H1 (cell line): Measurements from ENCODE around the gene SLX4. TPM values are rescaled to one million over a fixed set of nuclear protein-coding genes. Genes with fewer than 3 reads are reported as not detected.

ENCODE experiments used
- CTCF ChIA-PET: fragments of 300-600 bp; sonication (Branson Sonifier 250); formaldehyde crosslinking; loops from one replicate; lab custom pipeline; 2021; ENCODE audit not compliant: partially characterized antibody; lab: Charles Lee
- POLR2A ChIA-PET: fragments of 300-600 bp; sonication (Branson Sonifier 250); formaldehyde crosslinking; loops from one replicate; lab custom pipeline; 2021; ENCODE audit warnings: inconsistent platforms; ENCODE audit not compliant: partially characterized antibody; lab: Charles Lee
- DNase-seq, 2 experiments: peaks; one replicate each; pipeline versions ENCODE4 v3.0.0 to v3.0.0-alpha.2; 2010 to 2022; ENCODE audit warnings: low spot score in 2 of 2, low read depth in 1 of 2, mixed read lengths in 1 of 2
- FAIRE-seq: peaks from 2 replicates; lab custom pipeline; 2011; peaks lifted over from hg19 to GRCh38; lab: Jason Lieb, UNC
- H2AFZ ChIP-seq: 2 replicates; pipeline ENCODE4 v1.8.1; 2012; ENCODE audit warnings: low read length, inconsistent platforms
- H2AK5ac ChIP-seq: 2 replicates; pipeline ENCODE4 v1.6.1; 2013; ENCODE audit warnings: low read depth, low read length
- H2BK120ac ChIP-seq: replicated peaks from 2 replicates; pipeline ENCODE3; 2013; ENCODE audit warnings: low read depth, low read length, inconsistent platforms
- H2BK12ac ChIP-seq: 2 replicates; pipeline ENCODE4 v1.6.1; 2013; ENCODE audit warnings: low read depth, low read length
- H2BK15ac ChIP-seq: 2 replicates; pipeline ENCODE4 v1.6.1; 2013; ENCODE audit warnings: low read length
- H2BK20ac ChIP-seq: 2 replicates; pipeline ENCODE4 v1.6.1; 2013; ENCODE audit warnings: low read length
- H2BK5ac ChIP-seq: 2 replicates; pipeline ENCODE4 v1.6.1; 2013; ENCODE audit warnings: low read depth, low read length
- H3K14ac ChIP-seq: 2 replicates; pipeline ENCODE4 v1.6.1; 2013; ENCODE audit warnings: inconsistent platforms; ENCODE audit not compliant: insufficient read length
- H3K18ac ChIP-seq: 2 replicates; pipeline ENCODE4 v1.6.1; 2013; ENCODE audit warnings: low read length; ENCODE audit errors: extremely low read depth
- H3K23ac ChIP-seq: 2 replicates; pipeline ENCODE4 v1.6.1; 2013; ENCODE audit warnings: inconsistent platforms; ENCODE audit not compliant: insufficient read length
- H3K23me2 ChIP-seq: 2 replicates; pipeline ENCODE4 v1.6.1; 2013; ENCODE audit warnings: low read depth, low read length
- H3K27ac ChIP-seq: 2 replicates; pipeline ENCODE4 v1.6.1; 2011; ENCODE audit warnings: low read depth, low read length, inconsistent platforms
- H3K27me3 ChIP-seq, 4 experiments: replicated peaks in 1 of 4; 1 replicate in 1 of 4; 2 replicates in 3 of 4; pipeline versions ENCODE4 v1.6.1 to v1.8.1; 2011 to 2013; ENCODE audit warnings: low read length in 3 of 4, mild to moderate bottlenecking in 3 of 4, inconsistent platforms in 2 of 4, mixed read lengths in 2 of 4, moderate library complexity in 1 of 4; ENCODE audit not compliant: control insufficient read depth in 3 of 4, insufficient read depth in 3 of 4; ENCODE audit errors: extremely low read depth in 1 of 4
- H3K36me3 ChIP-seq, 4 experiments: 2 replicates each; pipeline versions ENCODE4 v1.6.1 to v1.8.1; 2011 to 2013; ENCODE audit warnings: mild to moderate bottlenecking in 4 of 4, low read length in 3 of 4, moderate library complexity in 2 of 4, control low read depth in 1 of 4, inconsistent platforms in 1 of 4; ENCODE audit not compliant: insufficient read depth in 4 of 4, control insufficient read depth in 2 of 4
- H3K4ac ChIP-seq: replicated peaks from 2 replicates; pipeline ENCODE3; 2013; ENCODE audit warnings: low read length, low read depth, mixed read lengths, inconsistent platforms; ENCODE audit not compliant: insufficient read length
- H3K4me1 ChIP-seq, 4 experiments: replicated peaks in 1 of 4; 1 replicate in 1 of 4; 2 replicates in 3 of 4; pipeline versions ENCODE4 v1.6.1 to v1.8.1; 2011 to 2013; ENCODE audit warnings: low read length in 3 of 4, inconsistent platforms in 2 of 4, mixed read lengths in 1 of 4; ENCODE audit not compliant: insufficient read depth in 4 of 4, control insufficient read depth in 3 of 4
- H3K4me2 ChIP-seq, 2 experiments: 2 replicates each; pipeline versions ENCODE4 v1.6.1 to v1.8.1; 2011 to 2013; ENCODE audit warnings: low read depth in 2 of 2, low read length in 2 of 2, control low read depth in 1 of 2, inconsistent platforms in 1 of 2, mild to moderate bottlenecking in 1 of 2; ENCODE audit not compliant: insufficient read depth in 1 of 2
- H3K4me3 ChIP-seq, 4 experiments: fragments of 200-600, 300-600 bp in 1 of 4; sonication (generic), shearing (Covaris generic), sonication (Bioruptor Twin) in 1 of 4; 2 replicates each; pipeline versions ENCODE4 v1.5.1 to v1.8.1; 2011 to 2016; ENCODE audit warnings: low read length in 4 of 4, low read depth in 3 of 4, control low read depth in 2 of 4, inconsistent platforms in 2 of 4, mild to moderate bottlenecking in 2 of 4, mixed read lengths in 1 of 4, moderate library complexity in 1 of 4; ENCODE audit not compliant: insufficient read depth in 2 of 4; ENCODE audit errors: extremely low read depth in 1 of 4
- H3K56ac ChIP-seq: replicated peaks from 2 replicates; pipeline ENCODE3; 2013; ENCODE audit warnings: low read depth, mild to moderate bottlenecking, mixed read lengths, low read length, inconsistent platforms; ENCODE audit not compliant: insufficient read length
- H3K79me1 ChIP-seq: 2 replicates; pipeline ENCODE4 v1.6.1; 2013; ENCODE audit warnings: low read depth, low read length, control low read depth
- H3K79me2 ChIP-seq, 2 experiments: 2 replicates each; pipeline versions ENCODE4 v1.6.1 to v1.8.1; 2012 to 2013; ENCODE audit warnings: low read length in 2 of 2, mild to moderate bottlenecking in 2 of 2, inconsistent platforms in 1 of 2; ENCODE audit not compliant: insufficient read depth in 2 of 2, control insufficient read depth in 1 of 2
- H3K9ac ChIP-seq, 4 experiments: replicated peaks in 1 of 4; 1 replicate in 1 of 4; 2 replicates in 3 of 4; pipeline versions ENCODE4 v1.6.1 to v1.8.1; 2011 to 2013; ENCODE audit warnings: low read depth in 3 of 4, low read length in 3 of 4, control low read depth in 2 of 4, mild to moderate bottlenecking in 2 of 4, moderate library complexity in 2 of 4, inconsistent platforms in 1 of 4; ENCODE audit errors: extremely low read depth in 1 of 4
- H3K9me3 ChIP-seq, 2 experiments: 2 replicates each; pipeline versions ENCODE4 v1.6.1 to v1.8.1; 2012 to 2013; ENCODE audit warnings: mild to moderate bottlenecking in 2 of 2, moderate library complexity in 2 of 2, control low read depth in 1 of 2, inconsistent platforms in 1 of 2, low read depth in 1 of 2, low read length in 1 of 2, mixed read lengths in 1 of 2; ENCODE audit not compliant: insufficient read depth in 2 of 2
- H4K20me1 ChIP-seq, 2 experiments: replicated peaks in 1 of 2; 2 replicates each; pipeline versions ENCODE3 to v1.8.1; 2011 to 2013; ENCODE audit warnings: inconsistent platforms in 2 of 2, low read length in 2 of 2, mild to moderate bottlenecking in 1 of 2; ENCODE audit not compliant: insufficient read depth in 2 of 2, control insufficient read depth in 1 of 2
- H4K5ac ChIP-seq: 2 replicates; pipeline ENCODE4 v1.6.1; 2013; ENCODE audit warnings: low read length, low read depth, mixed read lengths, inconsistent platforms; ENCODE audit not compliant: insufficient read length
- H4K8ac ChIP-seq: 2 replicates; pipeline ENCODE4 v1.8.0; 2013; ENCODE audit warnings: mild to moderate bottlenecking, moderate library complexity, low read length, inconsistent platforms; ENCODE audit not compliant: insufficient read depth; ENCODE audit errors: extremely low read depth
- H4K91ac ChIP-seq: replicated peaks from 2 replicates; pipeline ENCODE3; 2013; ENCODE audit warnings: low read length, mixed read lengths, inconsistent platforms; ENCODE audit not compliant: insufficient read length
- ASH2L ChIP-seq: fragments of 200-600, 300-600 bp; sonication (generic); IDR thresholded peaks from one replicate; pipeline ENCODE4 v1.7.1; 2017; ENCODE audit warnings: low read length
- BRCA1 ChIP-seq: IDR thresholded peaks from 2 replicates; pipeline ENCODE4 v1.6.1; 2012; ENCODE audit warnings: low read depth, low read length, improper control_type of control experiment
- GTF2F1 ChIP-seq: IDR thresholded peaks from 2 replicates; pipeline ENCODE4 v1.6.1; 2012; ENCODE audit warnings: low read depth, low read length, improper control_type of control experiment, borderline replicate concordance
- JUN ChIP-seq: IDR thresholded peaks from 2 replicates; pipeline ENCODE4 v1.6.1; 2011; ENCODE audit warnings: low read depth, mild to moderate bottlenecking, improper control_type of control experiment, low read length
- MAFK ChIP-seq: IDR thresholded peaks from 2 replicates; pipeline ENCODE4 v1.6.1; 2012; ENCODE audit warnings: low read depth, mild to moderate bottlenecking, improper control_type of control experiment, low read length
- SAP30 ChIP-seq: fragments of 300-600 bp; sonication (generic); IDR thresholded peaks from 2 replicates; pipeline ENCODE4 v1.7.1; 2012; ENCODE audit warnings: low read length, moderate library complexity, mild to moderate bottlenecking, inconsistent platforms; ENCODE audit not compliant: insufficient read depth, insufficient replicate concordance
- SP4 ChIP-seq: IDR thresholded peaks from 2 replicates; pipeline ENCODE4 v1.6.1; 2012; ENCODE audit warnings: low read length, inconsistent platforms
- TAF7 ChIP-seq: optimal IDR thresholded peaks from 2 replicates; pipeline ENCODE3; 2011; ENCODE audit warnings: low read depth, mild to moderate bottlenecking, inconsistent platforms, low read length, moderate library complexity, borderline replicate concordance
- TCF12 ChIP-seq: IDR thresholded peaks from 2 replicates; pipeline ENCODE4 v1.6.1; 2011; ENCODE audit warnings: low read depth, mild to moderate bottlenecking, low read length
- YY1 ChIP-seq: IDR thresholded peaks from 2 replicates; pipeline ENCODE4 v1.6.1; 2011; ENCODE audit warnings: low read depth, mild to moderate bottlenecking, low read length
- WGBS, 2 experiments: shearing (Covaris generic) in 1 of 2; methylation state at CpG; one replicate each; pipeline versions ENCODE4 v1.1.6 to v1.1.7; 2013 to 2015; ENCODE audit warnings: low lambda C conversion rate in 2 of 2, mixed read lengths in 2 of 2, inconsistent platforms in 1 of 2, low coverage in 1 of 2, missing lambda C conversion rate in 1 of 2; ENCODE audit not compliant: insufficient replicate concordance in 2 of 2, insufficient coverage in 1 of 2, insufficient read length in 1 of 2; ENCODE audit errors: extremely low coverage in 1 of 2, missing lambda C conversion rate in 1 of 2; 5-methylcytosine and 5-hydroxymethylcytosine counted together
- polyA plus RNA-seq, 7 experiments: library from polyadenylated mRNA; depleted of rRNA in 3 of 7; stranded (reverse) in 5 of 7; unstranded in 2 of 7; fragments of >200 nt in 5 of 7; fragments of 200-250 nt in 2 of 7; gene quantifications; 1 replicate in 5 of 7; 2 replicates in 1 of 7; 4 replicates in 1 of 7; pipeline versions ENCODE4 v1.2.1 to v1.2.3, GENCODE V29; 2011 to 2013; ENCODE audit warnings: missing spikeins in 2 of 7, mixed read lengths in 2 of 7
- total RNA-seq: library from RNA; stranded (reverse); fragmentation: NEBNext Ultra II Directional; extraction: Animal tissue kit (Norgen Biotek cat#: 25700); gene quantifications from 2 replicates; pipeline ENCODE4 v1.2.1, GENCODE V29; 2021

The SLX4 gene
- total and polyA plus RNA-seq, 2 of the 8 experiments (the other 6 are each of a cell fraction or from before 2014, with no cell fraction given), result 4.4 to 11.4 TPM

DNA sequence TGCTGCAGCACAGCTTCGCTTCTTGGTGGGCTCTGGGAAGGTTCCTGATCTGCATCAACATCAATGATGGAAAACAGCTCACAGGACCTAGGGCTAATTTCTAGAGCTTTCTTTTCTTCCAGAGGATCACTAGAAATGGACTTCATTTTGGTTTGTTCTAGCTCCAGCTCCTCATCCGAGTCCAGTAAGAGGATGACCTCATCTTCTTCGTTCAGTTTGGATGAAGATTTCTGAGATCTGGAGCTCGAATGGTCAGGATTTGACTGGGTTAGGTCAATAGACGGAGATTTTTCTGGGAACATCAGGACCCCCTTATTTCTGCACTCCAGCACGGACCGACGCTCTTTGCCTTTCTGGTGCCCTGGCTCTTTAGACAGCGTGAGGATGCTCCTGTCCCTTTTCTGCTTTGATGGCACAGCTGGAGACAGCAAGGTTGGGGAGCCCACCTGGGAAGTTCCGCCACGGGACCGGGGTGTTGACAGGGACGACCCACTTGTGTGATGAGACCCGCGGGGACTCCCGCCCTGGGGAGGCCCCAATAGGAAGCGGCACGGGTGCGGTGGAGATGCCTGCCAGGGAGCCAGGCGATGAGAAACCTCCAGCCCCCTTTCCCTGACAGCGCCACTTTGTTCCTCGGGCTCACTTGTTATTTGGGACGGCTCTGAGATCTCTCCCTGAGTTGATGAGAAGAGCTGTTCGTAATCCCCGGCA, 21.3 kb downstream of the SLX4 start:
- H3K36me3 ChIP-seq, result peaks cover 0 to 12% (median 4%) of the 10 kb centered on the region in 4 experiments; a peak in 4 of 8 replicates
- H3K9me3 ChIP-seq, result no peaks in the 10 kb centered on the region
- no peak overlapping the region for H3K4ac ChIP-seq
- H4K20me1 ChIP-seq, result no peaks in the 10 kb centered on the region
- H2AFZ ChIP-seq, result no peak overlapping the region
- no peak overlapping the region for H3K9ac ChIP-seq
- H3K27ac ChIP-seq, result no peak overlapping the region
- no peak overlapping the region for H3K4me3 ChIP-seq
- H3K4me1 ChIP-seq, result peaks cover 0 to 4% (median 2%) of the 10 kb centered on the region in 4 experiments; a peak in 2 of 7 replicates
- H3K14ac ChIP-seq, result no peak overlapping the region
- H2BK12ac ChIP-seq, result no peak overlapping the region
- H3K23ac ChIP-seq, result no peak overlapping the region
- H4K91ac ChIP-seq, result no peak overlapping the region
- H4K5ac ChIP-seq, result no peak overlapping the region
- FAIRE-seq, result no peak
- H2BK120ac ChIP-seq, result no peak overlapping the region
- no peaks in the 10 kb centered on the region for H3K79me2 ChIP-seq
- no peak for DNase-seq
- no peak overlapping the region for H2AK5ac ChIP-seq
- TF ChIP-seq JUN (no peak), SP4 (no peak), TCF12 (no peak), BRCA1 (no peak), YY1 (no peak), ASH2L (no peak), GTF2F1 (no peak), MAFK (no peak), SAP30 (no peak), TAF7 (no peak)
- H3K23me2 ChIP-seq, result no peaks in the 10 kb centered on the region
- no peak overlapping the region for H3K56ac ChIP-seq
- no peaks in the 10 kb centered on the region for H3K79me1 ChIP-seq
- H2BK20ac ChIP-seq, result no peak overlapping the region
- H2BK15ac ChIP-seq, result no peak overlapping the region
- POLR2A ChIA-PET, result interaction anchor here (1.0 to 2.0 kb wide), 2 partner anchors 11 to 13 kb away, joined by 5 to 7 read pairs; partner anchors contain the start of gene NLRC3
- no peak overlapping the region for H2BK5ac ChIP-seq
- 88% methylated on average over 25 of the region's 25 CpGs; no CpG with 5 or more reads in 1 of the 2 experiments for WGBS, 2 experiments
- CTCF ChIA-PET, result interaction anchor here (0.6 to 1.9 kb wide), 6 partner anchors 17 to 86 kb away, joined by 3 to 6 read pairs (median 3); no protein-coding TSS in a partner anchor
- H3K27me3 ChIP-seq, result no peaks in the 10 kb centered on the region
- H4K8ac ChIP-seq, result no peak overlapping the region; the same call in 1 of the 2 replicates
- H3K18ac ChIP-seq, result no peak overlapping the region
- H3K4me2 ChIP-seq, result no peak overlapping the region
